Activated T-helper 1 cell treated with anti-CD3 and anti-CD28 coated beads, Interleukin-12 subunit alpha, Interleukin-12 subunit beta, Interleukin-2, Interleukin-4 antibody, amounts not matched to agents 30 ng/mL and 10 ng/mL and 1 ng/mL, durations not matched to agents 14 hours and 24 hours and 36 hours (primary cell): Measurements from ENCODE around the gene GALNT14. TPM values are rescaled to one million over a fixed set of nuclear protein-coding genes. Genes with fewer than 3 reads are reported as not detected.
"Not testable (repeated sequence)": the region's sequence is repeated elsewhere in the genome, so short reads cannot be mapped to it uniquely, and the experiment has no call there.

Experiments used
- DNase-seq: peaks from one replicate; pipeline ENCODE4 v3.0.0; 2021; ENCODE audit warnings: low spot score
- H3K27ac Mint-ChIP-seq: one replicate; pipeline ENCODE4 v1.8.0; 2021; ENCODE audit warnings: mild to moderate bottlenecking, mixed read lengths
- H3K27me3 Mint-ChIP-seq: one replicate; pipeline ENCODE4 v1.8.0; 2022; ENCODE audit warnings: mild to moderate bottlenecking, moderate library complexity, mixed read lengths; ENCODE audit not compliant: insufficient read depth
- H3K36me3 Mint-ChIP-seq: one replicate; pipeline ENCODE4 v1.8.0; 2021; ENCODE audit warnings: low read depth, mixed read lengths
- H3K4me1 Mint-ChIP-seq: one replicate; pipeline ENCODE4 v1.8.0; 2021; ENCODE audit warnings: low read depth, mixed read lengths
- H3K4me3 Mint-ChIP-seq: one replicate; pipeline ENCODE4 v1.8.0; 2021; ENCODE audit warnings: mild to moderate bottlenecking, moderate library complexity, mixed read lengths
- H3K9me3 Mint-ChIP-seq: one replicate; pipeline ENCODE4 v1.8.0; 2021; ENCODE audit warnings: mixed read lengths
- intact Hi-C: fragments of 100-400 bp; cut with micrococcal nuclease; formaldehyde crosslinking; loops from one replicate; pipeline ENCODE4 v1.15.1; 2024
- total RNA-seq: library from RNA; stranded (reverse); gene quantifications from 2 replicates; pipeline ENCODE4 v1.2.3, GENCODE V29; 2022

Gene GALNT14
- 0.21 and 0.27 TPM in 2 replicates for total RNA-seq

- peaks cover 5% of the 10 kb centered on the region for H3K4me1 Mint-ChIP-seq
- H3K27ac Mint-ChIP-seq = no peak within 1 kb of the TSS
- H3K36me3 Mint-ChIP-seq = no peaks in the 10 kb centered on the region
- H3K9me3 Mint-ChIP-seq = no peaks in the 10 kb centered on the region
- H3K4me3 Mint-ChIP-seq = no peak within 1 kb of the TSS
- DNase-seq = peak; percentile 2
- intact Hi-C loops = loop anchor here (1.0 kb wide), 1 partner anchor 195 kb away; no protein-coding TSS in a partner anchor
- peaks cover 60% of the 10 kb centered on the region for H3K27me3 Mint-ChIP-seq
Measured at GRCh38 chr2:31138037-31138962, at the start of gene GALNT14. TSS of gene GALNT14 (minus strand) at chr2:31138440. CDS start at chr2:31138086, 354 bp downstream.

GRCh38 chr2:31187166-31187565, 48.9 kb upstream of the GALNT14 start:
- DNase-seq = no peak
- Mint-ChIP-seq H3K36me3 (no peaks in the 10 kb centered on the region), H3K4me3 (no peak overlapping the region), H3K27me3 (peaks cover 11% of the 10 kb centered on the region), H3K4me1 (no peaks in the 10 kb centered on the region), H3K27ac (no peak overlapping the region), H3K9me3 (no peaks in the 10 kb centered on the region)
- intact Hi-C loops = no loop called here

GRCh38 chr2:31183973-31184372, 45.7 kb upstream of the GALNT14 start:
- intact Hi-C loops, H3K36me3 Mint-ChIP-seq, DNase-seq, H3K9me3 Mint-ChIP-seq, H3K27ac Mint-ChIP-seq, H3K4me3 Mint-ChIP-seq, H3K4me1 Mint-ChIP-seq: not testable (repeated sequence)
- H3K27me3 Mint-ChIP-seq = peaks cover 11% of the 10 kb centered on the region

GRCh38 chr2:31176742-31177141, 38.5 kb upstream of the GALNT14 start:
- Mint-ChIP-seq H3K4me3 (no peak overlapping the region), H3K36me3 (no peaks in the 10 kb centered on the region), H3K27me3 (peaks cover 3% of the 10 kb centered on the region), H3K27ac (no peak overlapping the region), H3K9me3 (no peaks in the 10 kb centered on the region), H3K4me1 (no peaks in the 10 kb centered on the region)
- intact Hi-C loops = no loop called here
- no peak for DNase-seq

- Mint-ChIP-seq H3K27me3 (peaks cover 3% of the 10 kb centered on the region), H3K27ac (no peak overlapping the region), H3K9me3 (no peaks in the 10 kb centered on the region), H3K4me3 (no peak overlapping the region), H3K36me3 (no peaks in the 10 kb centered on the region), H3K4me1 (no peaks in the 10 kb centered on the region)
- intact Hi-C loops = loop anchor here (5.0 kb wide), 2 partner anchors 61 to 309 kb away; partner anchors contain the start of gene EHD3
- DNase-seq = no peak
Measured at GRCh38 chr2:31171142-31171541, 32.9 kb upstream of the GALNT14 start.

- intact Hi-C loops = loop anchor here (1.0 to 5.0 kb wide), 5 partner anchors 62 to 1005 kb away; partner anchors contain the start of gene EHD3
- Mint-ChIP-seq H3K4me1 (no peaks in the 10 kb centered on the region), H3K27me3 (peaks cover 3% of the 10 kb centered on the region), H3K9me3 (no peaks in the 10 kb centered on the region), H3K4me3 (no peak overlapping the region), H3K36me3 (no peaks in the 10 kb centered on the region), H3K27ac (no peak overlapping the region)
- DNase-seq = peak; percentile 31
Measured at GRCh38 chr2:31170071-31170698, 31.9 kb upstream of the GALNT14 start.

- peaks cover 3% of the 10 kb centered on the region for H3K27me3 Mint-ChIP-seq
- no peaks in the 10 kb centered on the region for H3K9me3 Mint-ChIP-seq
- DNase-seq = no peak
Measured at GRCh38 chr2:31168291-31168690, 30.1 kb upstream of the GALNT14 start.

GRCh38 chr2:31166925-31167324, 28.7 kb upstream of the GALNT14 start:
- Mint-ChIP-seq H3K36me3 (no peaks in the 10 kb centered on the region), H3K27me3 (peaks cover 6% of the 10 kb centered on the region), H3K4me3 (no peak overlapping the region), H3K27ac (no peak overlapping the region), H3K4me1 (no peaks in the 10 kb centered on the region), H3K9me3 (no peaks in the 10 kb centered on the region)
- intact Hi-C loops = no loop called here
- DNase-seq = no peak

More at GRCh38 chr2:31168291-31168690, 30.1 kb upstream of the GALNT14 start:
- Mint-ChIP-seq H3K4me3 (no peak overlapping the region), H3K4me1 (no peaks in the 10 kb centered on the region), H3K27ac (no peak overlapping the region), H3K36me3 (no peaks in the 10 kb centered on the region)
- intact Hi-C loops = no loop called here

GRCh38 chr2:31163011-31163539, 24.8 kb upstream of the GALNT14 start:
- intact Hi-C loops = no loop called here
- Mint-ChIP-seq H3K27ac (no peak overlapping the region), H3K27me3 (peaks cover 4% of the 10 kb centered on the region), H3K9me3 (no peaks in the 10 kb centered on the region), H3K4me1 (no peaks in the 10 kb centered on the region), H3K36me3 (no peaks in the 10 kb centered on the region), H3K4me3 (no peak overlapping the region)
- DNase-seq = no peak

- intact Hi-C loops = no loop called here
- no peak for DNase-seq
- Mint-ChIP-seq H3K36me3 (no peaks in the 10 kb centered on the region), H3K4me3 (no peak overlapping the region), H3K27ac (no peak overlapping the region), H3K4me1 (no peaks in the 10 kb centered on the region), H3K9me3 (no peaks in the 10 kb centered on the region), H3K27me3 (peaks cover 4% of the 10 kb centered on the region)
Measured at GRCh38 chr2:31161637-31162036, 23.4 kb upstream of the GALNT14 start.

- Mint-ChIP-seq H3K36me3 (no peaks in the 10 kb centered on the region), H3K9me3 (no peaks in the 10 kb centered on the region), H3K27me3 (peaks cover 8% of the 10 kb centered on the region), H3K27ac (no peak overlapping the region), H3K4me3 (no peak overlapping the region), H3K4me1 (no peaks in the 10 kb centered on the region)
- intact Hi-C loops = no loop called here
- DNase-seq = no peak
Measured at GRCh38 chr2:31151501-31151900, 13.3 kb upstream of the GALNT14 start.

GRCh38 chr2:31150120-31150670, 12.0 kb upstream of the GALNT14 start:
- Mint-ChIP-seq H3K36me3 (no peaks in the 10 kb centered on the region), H3K27ac (no peak overlapping the region), H3K27me3 (peaks cover 11% of the 10 kb centered on the region), H3K4me1 (no peaks in the 10 kb centered on the region), H3K4me3 (no peak overlapping the region), H3K9me3 (no peaks in the 10 kb centered on the region)
- intact Hi-C loops = no loop called here
- DNase-seq = no peak

- no peak overlapping the region for H3K4me3 Mint-ChIP-seq
- no peak overlapping the region for H3K27ac Mint-ChIP-seq
- no peaks in the 10 kb centered on the region for H3K9me3 Mint-ChIP-seq
- no peaks in the 10 kb centered on the region for H3K36me3 Mint-ChIP-seq
- no peak for DNase-seq
- H3K27me3 Mint-ChIP-seq = peaks cover 13% of the 10 kb centered on the region
- intact Hi-C loops = no loop called here
- no peaks in the 10 kb centered on the region for H3K4me1 Mint-ChIP-seq
Measured at GRCh38 chr2:31148514-31148913, 10.3 kb upstream of the GALNT14 start.
